HG02981 (cell line): ENCODE results near the gene ARHGAP24.
"Not testable (repeated sequence)": the region's sequence is repeated elsewhere in the genome, so short reads cannot be mapped to it uniquely, and the experiment has no call there.

ENCODE experiments used
- ATAC-seq: cut with Tn5 transposase; IDR thresholded peaks from one replicate; pipeline ENCODE4 v1.9.1; 2021; ENCODE audit warnings: mild to moderate bottlenecking, moderate library complexity; ENCODE audit not compliant: unreplicated experiment

Gene ARHGAP24

DNA sequence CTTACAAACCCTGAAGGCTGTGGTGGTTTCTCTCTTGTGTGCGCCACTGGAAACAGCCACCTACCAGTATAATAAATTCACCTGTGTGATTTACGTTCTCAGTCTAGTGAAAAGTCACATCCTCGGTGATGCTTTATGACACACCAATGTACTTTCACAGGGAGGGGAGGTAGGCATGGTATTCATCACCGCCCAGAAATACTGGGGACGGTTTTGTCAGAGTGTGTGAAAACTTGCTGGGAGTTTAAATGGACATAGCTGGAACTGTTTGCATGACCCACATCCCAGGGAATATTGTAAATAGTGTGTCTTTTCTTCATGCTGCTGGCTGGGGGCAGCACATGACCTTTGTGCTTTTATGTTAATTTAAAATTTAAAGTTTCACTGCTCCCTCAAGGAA lies 463.1 kb downstream of the ARHGAP24 start:
- no peak for ATAC-seq

DNA sequence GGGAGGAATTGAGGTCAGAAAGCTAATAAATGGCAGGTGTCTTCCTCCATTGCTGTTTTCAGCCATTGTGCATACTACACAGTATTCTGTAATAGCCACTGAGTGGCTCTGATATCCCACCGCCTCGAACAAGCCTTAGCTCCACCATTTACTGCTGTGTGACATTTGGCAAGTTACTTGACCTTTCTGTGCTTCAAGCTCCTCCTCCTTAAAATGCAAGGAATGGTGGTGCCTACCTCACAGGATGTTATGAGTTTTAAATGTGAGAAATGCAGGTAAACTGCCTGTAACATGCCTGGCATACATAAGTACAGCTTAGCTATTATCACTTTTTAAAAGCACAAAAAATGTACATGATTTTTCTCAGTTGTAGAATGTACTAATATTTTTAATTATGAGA lies 464.0 kb downstream of the ARHGAP24 start:
- ATAC-seq = no peak

GRCh38 chr4:85939595-85939994 lies 464.6 kb downstream of the ARHGAP24 start:
- no peak for ATAC-seq

DNA sequence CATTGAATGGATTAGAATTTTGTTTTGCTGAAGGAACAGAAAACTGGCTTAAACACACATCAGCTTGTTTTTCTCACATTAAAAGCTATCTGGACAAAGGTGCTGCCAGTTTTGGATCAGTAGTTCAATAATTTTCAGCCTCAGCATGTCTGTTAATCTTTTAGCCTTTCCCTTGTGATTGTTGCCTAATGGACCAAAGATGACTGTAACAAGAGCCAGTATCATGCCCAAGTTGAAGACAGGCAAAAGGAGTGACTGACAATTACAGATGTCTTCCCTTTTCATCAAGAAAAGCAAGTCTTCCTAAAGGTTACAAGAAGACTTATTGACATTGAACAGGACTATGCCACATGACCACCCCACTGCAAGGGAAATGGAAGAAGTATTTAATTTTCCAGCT lies 465.2 kb downstream of the ARHGAP24 start:
- ATAC-seq = no peak

GRCh38 chr4:85942107-85942506 lies 467.2 kb downstream of the ARHGAP24 start:
- ATAC-seq = no peak

GRCh38 chr4:85946821-85947220 lies 471.9 kb downstream of the ARHGAP24 start:
- no peak for ATAC-seq

DNA sequence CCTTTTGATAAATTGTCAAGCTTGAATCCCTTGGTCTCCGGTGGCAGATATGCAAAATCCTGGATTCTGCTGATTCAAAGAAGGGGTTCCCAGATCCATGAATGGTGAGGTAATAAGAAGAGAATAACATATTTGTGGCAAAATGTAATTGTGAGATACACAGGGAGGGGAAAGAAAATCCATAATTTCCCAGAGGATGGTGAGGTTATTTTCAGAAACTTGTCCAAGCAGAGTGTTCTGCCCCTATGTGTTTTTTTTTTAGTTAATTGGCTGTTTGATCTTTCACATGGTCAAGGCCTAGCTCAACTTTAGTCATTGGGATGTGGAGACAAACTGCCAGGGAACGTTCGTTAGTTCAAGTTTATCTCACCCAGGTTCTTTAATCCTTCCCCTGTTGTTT lies 476.1 kb downstream of the ARHGAP24 start:
- no peak for ATAC-seq

DNA sequence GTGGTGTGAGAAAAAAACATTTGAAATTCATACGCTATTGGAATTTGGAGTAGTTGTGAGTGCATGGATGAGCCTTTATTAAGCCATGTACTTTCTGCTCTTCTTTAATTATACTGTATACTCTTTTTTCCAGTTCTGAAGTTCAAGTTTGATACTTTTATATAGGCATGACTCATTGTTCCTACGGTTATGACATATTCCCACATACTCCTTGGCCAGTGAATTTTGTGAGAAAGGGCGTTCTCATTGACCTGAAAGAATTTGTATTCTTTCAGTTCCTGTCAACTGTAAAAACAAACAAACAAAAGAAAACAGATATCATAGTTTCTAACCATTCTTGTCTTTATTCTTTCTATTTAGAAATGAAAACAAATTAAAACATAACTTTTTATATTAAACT lies 477.6 kb downstream of the ARHGAP24 start:
- no peak for ATAC-seq

GRCh38 chr4:85952972-85953650 lies 478.2 kb downstream of the ARHGAP24 start:
- peak; percentile 56 for ATAC-seq

- ATAC-seq = no peak
Observed at GRCh38 chr4:85953651-85954018, 478.7 kb downstream of the ARHGAP24 start.

GRCh38 chr4:85955620-85956292 lies 480.8 kb downstream of the ARHGAP24 start:
- no peak for ATAC-seq

- no peak for ATAC-seq
Observed at GRCh38 chr4:85956293-85956945, 481.5 kb downstream of the ARHGAP24 start.

GRCh38 chr4:85961887-85962286 lies 486.9 kb downstream of the ARHGAP24 start:
- no peak for ATAC-seq

- no peak for ATAC-seq
Observed at GRCh38 chr4:85963231-85963630, 488.3 kb downstream of the ARHGAP24 start.

DNA sequence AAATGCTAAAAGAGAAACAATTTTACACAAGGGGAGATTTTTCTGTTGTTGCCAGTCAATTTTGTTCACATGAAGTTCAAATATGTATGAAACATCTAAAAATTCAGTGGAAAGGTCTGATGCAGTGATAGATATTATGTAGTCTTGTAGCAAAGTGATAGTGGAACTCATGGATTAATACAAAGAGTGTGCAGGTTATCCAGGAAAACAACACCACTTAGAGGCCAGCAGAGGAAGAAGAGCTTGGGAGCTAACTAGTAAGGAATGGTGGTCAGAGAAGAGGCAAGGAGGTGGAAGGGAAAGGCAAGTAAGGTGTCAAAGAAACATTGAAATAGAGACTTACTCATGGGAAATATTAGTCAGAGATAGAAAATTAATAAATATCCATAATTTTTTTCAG lies 489.3 kb downstream of the ARHGAP24 start:
- ATAC-seq = no peak

GRCh38 chr4:85965017-85965416 lies 490.1 kb downstream of the ARHGAP24 start:
- ATAC-seq = not testable (repeated sequence)

GRCh38 chr4:85965529-85965928 lies 490.6 kb downstream of the ARHGAP24 start:
- ATAC-seq = no peak

GRCh38 chr4:85966373-85966772 lies 491.4 kb downstream of the ARHGAP24 start:
- ATAC-seq = peak; percentile 44

- ATAC-seq = no peak
Observed at GRCh38 chr4:85967872-85968271, 492.9 kb downstream of the ARHGAP24 start.

- peak; percentile 52 for ATAC-seq
Observed at GRCh38 chr4:85968945-85969819, 494.2 kb downstream of the ARHGAP24 start.

DNA sequence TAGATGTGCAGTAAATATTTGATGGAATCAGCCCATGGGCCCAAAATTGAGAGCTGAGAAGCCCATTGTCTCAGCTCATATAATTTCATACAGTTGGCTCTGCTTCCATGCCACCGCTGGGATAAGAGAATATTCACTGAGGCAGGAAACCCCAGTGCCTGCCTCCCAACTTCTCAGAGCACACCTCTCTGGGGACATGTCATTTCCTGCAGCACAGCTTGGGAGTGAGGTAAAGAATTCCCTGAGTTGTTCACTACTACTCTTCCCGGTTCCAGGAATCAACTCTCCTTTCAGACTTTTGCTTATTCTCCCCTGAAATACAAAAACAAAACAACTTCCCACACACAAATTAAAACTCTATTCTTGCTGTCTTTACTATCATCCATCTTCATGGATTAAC lies 495.6 kb downstream of the ARHGAP24 start:
- ATAC-seq = no peak
